NT2/D1 (cell line): Measurements from ENCODE around the gene ACSBG1.
"Not testable (repeated sequence)": the region's sequence is repeated elsewhere in the genome, so short reads cannot be mapped to it uniquely, and the experiment has no call there.

Experiments used
- SUZ12 ChIP-seq: IDR thresholded peaks from 2 replicates; pipeline ENCODE4 v1.6.1; 2011; ENCODE audit not compliant: insufficient read length, insufficient read depth; ENCODE audit errors: extremely low read depth
- YY1 ChIP-seq: IDR thresholded peaks from 2 replicates; pipeline ENCODE4 v1.6.1; 2011; ENCODE audit not compliant: insufficient read length, insufficient read depth

DNA sequence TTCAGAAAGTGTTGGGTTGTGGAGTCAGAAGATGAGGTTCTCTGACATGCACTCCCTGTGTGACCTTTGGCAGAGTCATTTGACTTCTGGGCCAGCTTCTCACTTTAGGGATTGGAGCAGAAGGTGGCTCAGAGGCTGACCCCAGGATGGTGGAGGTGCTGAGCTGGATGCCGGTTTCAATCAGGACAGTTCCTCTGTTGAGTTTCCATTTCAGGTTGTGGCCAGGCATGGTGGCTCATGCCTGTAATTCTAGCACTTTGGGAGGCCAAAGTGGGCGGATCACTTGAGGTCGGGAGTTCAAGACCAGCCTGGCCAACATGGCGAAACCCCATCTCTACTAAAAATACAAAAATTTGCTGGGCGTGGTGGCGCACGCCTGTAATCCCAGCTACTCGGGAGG, 83.3 kb downstream of the ACSBG1 start:
- TF ChIP-seq YY1, SUZ12: not testable (repeated sequence)
